Endodermal cell (in vitro differentiated cells): ENCODE results near the gene TNFSF15. TPM values are rescaled to one million over a fixed set of nuclear protein-coding genes. Genes with fewer than 3 reads are reported as not detected.

Experiments used
- DNase-seq: peaks from one replicate; pipeline ENCODE4 v3.0.0-alpha.2; 2017
- H3K27ac ChIP-seq: 2 replicates; pipeline ENCODE4 v1.5.1; 2013; ENCODE audit warnings: mild to moderate bottlenecking, low read depth, low read length, moderate library complexity
- H3K27me3 ChIP-seq: 2 replicates; pipeline ENCODE4 v1.6.1; 2013; ENCODE audit warnings: mild to moderate bottlenecking, low read length, moderate library complexity; ENCODE audit not compliant: insufficient read depth, control insufficient read depth, poor library complexity, severe bottlenecking
- H3K36me3 ChIP-seq: 2 replicates; pipeline ENCODE4 v1.7.0; 2013; ENCODE audit warnings: mild to moderate bottlenecking, low read length, moderate library complexity; ENCODE audit not compliant: control insufficient read depth, insufficient read depth
- H3K4me1 ChIP-seq: one replicate; pipeline ENCODE4 v1.7.0; 2013; ENCODE audit warnings: low read length; ENCODE audit not compliant: control insufficient read depth, insufficient read depth
- H3K4me3 ChIP-seq: 2 replicates; pipeline ENCODE4 v1.5.1; 2013; ENCODE audit warnings: mild to moderate bottlenecking, low read length, moderate library complexity
- H3K9ac ChIP-seq: 2 replicates; pipeline ENCODE4 v1.6.1; 2013; ENCODE audit warnings: mild to moderate bottlenecking, low read length, moderate library complexity; ENCODE audit not compliant: poor library complexity, severe bottlenecking; ENCODE audit errors: extremely low read depth
- H3K9me3 ChIP-seq: 2 replicates; pipeline ENCODE4 v1.6.1; 2013; ENCODE audit warnings: mild to moderate bottlenecking, low read length, moderate library complexity; ENCODE audit not compliant: control insufficient read depth
- H3K27ac Mint-ChIP-seq: 2 replicates; pipeline ENCODE4 v1.8.0; 2020; ENCODE audit warnings: mixed read lengths
- H3K27me3 Mint-ChIP-seq: 2 replicates; pipeline ENCODE4 v1.8.0; 2021; ENCODE audit warnings: mild to moderate bottlenecking, mixed read lengths; ENCODE audit not compliant: insufficient read depth
- H3K36me3 Mint-ChIP-seq: 2 replicates; pipeline ENCODE4 v1.8.0; 2020; ENCODE audit warnings: low read depth, mixed read lengths
- H3K4me1 Mint-ChIP-seq: 2 replicates; pipeline ENCODE4 v1.8.0; 2020; ENCODE audit warnings: mixed read lengths
- H3K4me3 Mint-ChIP-seq: 2 replicates; pipeline ENCODE4 v1.8.0; 2020; ENCODE audit warnings: mild to moderate bottlenecking, moderate library complexity, mixed read lengths
- H3K9me3 Mint-ChIP-seq: 2 replicates; pipeline ENCODE4 v1.8.0; 2020; ENCODE audit warnings: mild to moderate bottlenecking, mixed read lengths
- CTCF ChIP-seq: fragments of 200-600 bp; sonication (generic); conservative IDR thresholded peaks from 2 replicates; pipeline ENCODE4 v1.5.0; 2021; ENCODE audit warnings: antibody characterized with exemption, mild to moderate bottlenecking
- WGBS, 2 experiments: methylation state at CpG; one replicate each; pipeline versions ENCODE4 v1.1.5 to v1.1.7; 2013; ENCODE audit warnings: missing lambda C conversion rate in 2 of 2, mixed read lengths in 1 of 2; ENCODE audit not compliant: insufficient coverage in 1 of 2, insufficient read length in 1 of 2; 5-methylcytosine and 5-hydroxymethylcytosine counted together
- total RNA-seq, 2 donors: library from RNA; stranded (reverse); fragmentation: NEBNext Ultra II Directional in 1 of 2; extraction: Animal tissue kit (Norgen Biotek cat#: 25700) in 1 of 2; gene quantifications; 2 replicates in 1 of 2; 3 replicates in 1 of 2; pipeline ENCODE4 v1.2.1, GENCODE V29; 2021

Gene TNFSF15
- total RNA-seq, 2 donors from 2014 or later = not detected

GRCh38 chr9:114829574-114830440 is 24.0 kb upstream of the TNFSF15 start:
- TF ChIP-seq CTCF = no peak
- Histone ChIP-seq H3K27ac (no peak overlapping the region), H3K9me3 (no peaks in the 10 kb centered on the region), H3K27me3 (peaks cover 37% of the 10 kb centered on the region), H3K4me1 (no peaks in the 10 kb centered on the region), H3K36me3 (no peaks in the 10 kb centered on the region), H3K4me3 (no peak overlapping the region), H3K9ac (no peak overlapping the region)
- Mint-ChIP-seq H3K9me3 (peaks cover 1% of the 10 kb centered on the region), H3K27me3 (peaks cover 68% of the 10 kb centered on the region), H3K4me3 (no peak overlapping the region), H3K36me3 (no peaks in the 10 kb centered on the region), H3K4me1 (peaks cover 2% of the 10 kb centered on the region), H3K27ac (no peak overlapping the region)
- 63 to 86% methylated on average over 1 to 3 of the region's 3 CpGs for WGBS, 2 experiments
- DNase-seq = no peak

GRCh38 chr9:114828303-114828650 is 22.4 kb upstream of the TNFSF15 start:
- Mint-ChIP-seq H3K4me1 (peaks cover 6% of the 10 kb centered on the region), H3K27me3 (peaks cover 58% of the 10 kb centered on the region), H3K4me3 (no peak overlapping the region), H3K36me3 (no peaks in the 10 kb centered on the region), H3K9me3 (peaks cover 1% of the 10 kb centered on the region), H3K27ac (no peak overlapping the region)
- no peak for TF ChIP-seq CTCF
- no peaks in the 10 kb centered on the region for H3K36me3 ChIP-seq
- peaks cover 33% of the 10 kb centered on the region for H3K27me3 ChIP-seq
- WGBS, 2 experiments = 86 to 93% methylated on average over 3 of the region's 3 CpGs
- H3K4me3 ChIP-seq = no peak overlapping the region
- no peak for DNase-seq
- H3K27ac ChIP-seq = no peak overlapping the region
- H3K9ac ChIP-seq = no peak overlapping the region
- H3K9me3 ChIP-seq = no peaks in the 10 kb centered on the region
- peaks cover 9% of the 10 kb centered on the region for H3K4me1 ChIP-seq

GRCh38 chr9:114827641-114828302 is 21.9 kb upstream of the TNFSF15 start:
- H3K4me3 ChIP-seq = no peak overlapping the region
- peaks cover 54% of the 10 kb centered on the region for H3K27me3 Mint-ChIP-seq
- H3K9me3 Mint-ChIP-seq = peaks cover 1% of the 10 kb centered on the region
- H3K9ac ChIP-seq = no peak overlapping the region
- peaks cover 33% of the 10 kb centered on the region for H3K27me3 ChIP-seq
- no peak overlapping the region for H3K4me3 Mint-ChIP-seq
- H3K4me1 Mint-ChIP-seq = peaks cover 10% of the 10 kb centered on the region
- no peak overlapping the region for H3K27ac ChIP-seq
- no peaks in the 10 kb centered on the region for H3K9me3 ChIP-seq
- no peaks in the 10 kb centered on the region for H3K36me3 ChIP-seq
- peaks cover 12% of the 10 kb centered on the region for H3K4me1 ChIP-seq
- H3K27ac Mint-ChIP-seq = no peak overlapping the region
- no peak for DNase-seq
- 87 to 94% methylated on average over 1 to 2 of the region's 2 CpGs for WGBS, 2 experiments
- no peak for TF ChIP-seq CTCF
- no peaks in the 10 kb centered on the region for H3K36me3 Mint-ChIP-seq
